Measurements from ENCODE around the gene MOGAT2.
A peak's percentile ranks its signal among the peaks of the same experiment; 100 is the strongest.

MOGAT2 gene

DNA sequence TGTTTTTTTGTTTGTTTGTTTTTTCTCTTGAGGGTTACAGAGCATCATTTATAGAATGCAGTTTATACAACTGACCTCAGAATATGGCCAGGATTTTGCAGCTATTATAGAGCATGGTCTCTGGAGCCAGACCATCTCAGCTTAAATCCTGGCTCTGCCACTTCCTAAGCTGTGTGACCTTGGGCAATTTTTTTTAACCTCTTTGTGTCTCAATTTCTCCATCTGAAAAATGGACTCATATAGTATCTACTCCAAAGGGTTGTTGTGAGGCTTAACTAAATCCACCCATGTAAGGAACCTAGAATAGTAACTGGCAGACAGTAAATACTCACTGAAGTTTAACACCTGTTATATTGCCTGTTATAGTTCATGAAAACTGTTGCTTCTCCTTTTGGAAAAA lies 42.6 kb downstream of the MOGAT2 start:
- DNase-seq (ENCODE audit: low read depth), result no peak

DNA sequence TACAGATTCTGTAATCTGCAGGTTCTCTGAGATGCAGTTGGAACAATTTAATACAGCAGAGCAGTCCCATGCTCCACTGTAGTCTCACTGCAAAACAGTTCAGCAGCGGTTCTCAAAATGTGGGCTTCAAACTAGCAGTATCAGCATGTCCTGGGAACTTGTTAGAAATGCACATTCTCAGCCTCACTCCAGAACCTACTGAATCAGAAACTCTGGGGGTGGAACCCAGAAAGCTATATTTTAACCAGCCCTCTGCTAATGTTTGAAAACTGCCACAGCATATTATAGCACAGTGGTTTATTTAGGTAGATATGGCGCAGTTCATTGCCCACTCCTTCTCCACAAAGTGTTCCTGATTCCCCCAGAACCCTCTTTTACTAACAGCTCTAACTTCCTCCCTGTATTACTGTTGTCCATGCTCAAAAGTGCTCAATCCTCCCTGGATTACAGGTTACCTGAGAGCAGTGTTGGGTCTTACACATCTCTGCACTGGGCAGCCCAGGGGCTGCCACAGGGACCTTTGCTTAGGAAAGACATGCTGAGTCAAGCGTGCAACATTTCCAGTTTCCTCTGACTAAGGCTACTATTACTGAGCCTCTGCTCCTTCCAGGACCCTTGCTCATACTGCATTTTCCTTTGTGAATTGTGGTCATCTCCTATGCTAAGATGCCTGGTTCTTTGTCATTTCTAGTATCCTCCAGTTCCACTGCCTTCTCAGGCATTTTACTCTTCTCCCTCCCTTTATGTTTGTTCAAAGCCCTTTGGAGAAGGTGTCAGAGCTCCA lies 43.3 kb downstream of the MOGAT2 start:
- no peak for DNase-seq (ENCODE audit: low read depth)

DNA sequence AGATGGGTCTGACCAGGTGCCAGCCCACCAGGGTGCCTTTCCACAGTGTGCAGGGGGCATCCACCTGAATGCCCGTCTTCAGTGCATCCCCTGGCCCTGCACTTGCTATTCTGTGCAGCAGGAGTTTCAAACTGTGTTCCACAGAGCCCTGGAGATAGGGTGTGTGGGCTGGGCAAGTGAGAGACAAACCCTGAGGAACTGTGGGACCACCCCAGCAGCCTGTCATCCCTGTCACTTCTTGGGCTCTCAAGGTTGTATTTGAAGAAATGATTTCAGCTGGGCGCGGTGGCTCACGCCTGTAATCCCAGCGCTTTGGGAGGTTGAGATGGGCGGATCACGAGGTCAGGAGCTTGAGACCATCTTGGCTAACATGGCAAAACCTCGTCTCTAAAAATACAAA lies 44.5 kb downstream of the MOGAT2 start:
- no peak for DNase-seq (ENCODE audit: low read depth)

DNA sequence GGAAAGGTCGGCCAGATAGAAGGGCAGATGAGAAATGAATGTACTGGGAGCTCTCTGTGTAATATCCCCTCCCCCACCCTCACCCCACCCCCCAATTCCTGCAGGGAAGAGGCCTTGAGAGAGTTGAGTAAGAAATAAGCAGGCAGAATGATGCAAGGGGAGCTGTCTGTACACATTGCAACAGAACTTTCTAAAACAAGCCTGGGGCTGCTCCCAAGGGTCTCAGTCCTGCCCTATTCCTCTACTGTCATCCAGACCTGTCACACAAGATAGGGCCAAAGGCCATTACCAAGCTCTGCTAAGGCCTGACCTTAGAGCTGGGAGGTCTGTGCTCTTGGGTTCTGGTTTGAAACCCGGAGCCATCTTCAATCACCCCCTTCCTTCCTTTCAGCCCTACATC lies 45.2 kb downstream of the MOGAT2 start:
- no peak for DNase-seq (ENCODE audit: low read depth)

DNA sequence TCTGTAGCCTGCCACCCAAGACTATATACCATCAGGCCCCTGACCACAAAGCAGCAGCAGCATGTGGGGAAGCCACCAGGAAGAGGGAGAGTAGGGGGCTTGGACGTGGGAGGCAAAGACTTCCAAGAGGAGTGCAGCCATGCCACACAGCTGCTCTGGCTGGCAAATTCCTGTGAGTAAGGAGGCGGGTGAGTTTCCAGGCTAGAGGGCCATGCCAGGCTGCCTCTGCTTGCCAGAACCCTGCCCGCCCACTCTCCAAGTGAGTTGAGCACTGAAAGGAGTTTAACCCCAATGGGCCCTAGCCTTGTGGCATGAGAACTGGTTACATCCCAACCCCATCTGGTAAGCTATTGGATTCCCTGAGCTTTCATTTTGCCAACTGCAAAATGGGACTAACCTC lies 46.2 kb downstream of the MOGAT2 start:
- no peak for DNase-seq (ENCODE audit: low read depth)

DNA sequence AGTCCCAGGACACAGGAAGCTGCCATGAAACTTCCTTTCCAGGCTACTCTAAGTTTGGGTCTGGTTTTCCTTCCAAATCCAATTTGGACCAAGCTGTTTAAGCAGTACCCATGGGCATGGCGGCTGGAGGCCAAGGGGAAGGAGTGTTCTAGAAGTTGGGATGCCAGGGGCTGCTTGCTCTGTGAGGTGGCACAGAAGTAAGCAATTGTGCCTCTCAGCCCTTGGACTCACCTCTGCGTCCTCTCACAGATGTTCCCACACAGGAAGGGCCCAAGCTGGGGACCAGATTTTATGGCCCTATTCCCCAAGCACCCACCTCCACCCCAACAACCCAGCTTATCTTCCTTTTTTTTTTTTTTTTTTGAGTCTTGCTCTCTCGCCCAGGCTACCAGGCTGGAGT lies 47.5 kb downstream of the MOGAT2 start:
- no peak for DNase-seq (ENCODE audit: low read depth)

DNA sequence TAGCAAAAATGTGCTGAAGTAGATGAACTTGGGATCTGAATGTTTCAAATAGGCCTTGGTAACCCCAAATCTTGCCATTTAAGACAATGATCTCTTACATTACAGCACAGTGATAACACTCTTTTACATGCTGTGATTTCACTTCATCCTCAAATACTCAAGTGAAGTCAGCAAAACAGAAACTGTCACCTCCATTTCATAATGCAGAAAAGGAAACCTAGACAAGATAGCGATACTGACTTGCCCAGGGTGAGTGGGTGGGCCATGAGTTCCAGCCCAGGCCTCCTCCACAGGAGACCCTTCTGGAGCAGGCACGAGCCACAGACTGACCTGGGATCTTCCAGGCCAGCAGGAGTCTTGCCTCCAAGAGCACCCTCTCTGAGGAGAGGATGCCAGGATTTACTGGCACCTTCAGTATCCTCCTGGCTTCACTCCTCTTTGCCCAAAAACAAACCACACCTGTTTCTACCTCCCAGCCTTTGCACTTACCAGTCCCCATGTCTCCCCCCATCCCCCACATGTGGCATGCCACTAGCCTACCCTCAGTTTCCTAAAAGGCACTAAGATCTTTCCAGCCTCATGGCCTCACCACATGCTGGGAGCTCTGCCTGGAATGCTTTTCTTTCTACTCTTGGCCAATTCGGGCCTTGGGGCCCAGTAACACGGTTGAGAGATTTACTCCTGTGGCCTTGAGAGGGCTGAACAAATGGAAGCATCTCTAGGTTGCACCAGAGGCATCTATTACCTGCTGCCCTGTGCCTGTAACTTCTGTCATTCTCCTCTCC lies 49.0 kb downstream of the MOGAT2 start:
- DNase-seq (ENCODE audit: low read depth), result no peak

DNA sequence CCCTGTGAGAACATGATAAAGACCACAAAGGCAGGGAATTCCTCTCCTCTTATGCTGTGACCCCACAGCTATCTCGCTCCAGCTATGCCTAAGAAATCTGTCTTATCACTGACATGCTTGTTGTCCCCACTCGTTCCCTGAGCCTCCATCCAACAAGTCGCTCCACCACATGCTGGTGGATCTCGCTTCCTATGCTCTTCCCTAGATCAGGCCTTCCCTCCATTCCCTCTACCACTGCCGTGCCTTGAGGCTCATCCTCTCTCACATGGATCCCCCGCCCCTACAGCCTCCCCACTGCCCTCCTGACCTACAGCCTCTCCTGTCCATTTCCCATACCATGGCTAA lies 49.6 kb downstream of the MOGAT2 start:
- DNase-seq (ENCODE audit: low read depth), result no peak

DNA sequence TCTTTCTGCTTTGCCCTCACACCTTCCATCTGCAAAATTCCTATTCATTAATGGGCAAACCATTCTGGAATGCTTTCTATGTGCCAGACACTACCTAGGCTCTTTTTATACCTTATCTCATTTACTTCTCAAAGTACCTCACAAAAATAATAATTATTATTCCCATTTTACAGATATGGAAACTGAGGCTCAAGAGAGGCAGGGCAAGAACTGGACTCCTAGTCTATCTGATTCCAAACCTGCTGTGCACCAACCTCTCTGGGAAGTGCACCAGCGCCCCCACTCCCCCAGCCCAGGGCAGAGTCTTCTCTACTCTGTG lies 50.1 kb downstream of the MOGAT2 start:
- no peak for DNase-seq (ENCODE audit: low read depth)

DNA sequence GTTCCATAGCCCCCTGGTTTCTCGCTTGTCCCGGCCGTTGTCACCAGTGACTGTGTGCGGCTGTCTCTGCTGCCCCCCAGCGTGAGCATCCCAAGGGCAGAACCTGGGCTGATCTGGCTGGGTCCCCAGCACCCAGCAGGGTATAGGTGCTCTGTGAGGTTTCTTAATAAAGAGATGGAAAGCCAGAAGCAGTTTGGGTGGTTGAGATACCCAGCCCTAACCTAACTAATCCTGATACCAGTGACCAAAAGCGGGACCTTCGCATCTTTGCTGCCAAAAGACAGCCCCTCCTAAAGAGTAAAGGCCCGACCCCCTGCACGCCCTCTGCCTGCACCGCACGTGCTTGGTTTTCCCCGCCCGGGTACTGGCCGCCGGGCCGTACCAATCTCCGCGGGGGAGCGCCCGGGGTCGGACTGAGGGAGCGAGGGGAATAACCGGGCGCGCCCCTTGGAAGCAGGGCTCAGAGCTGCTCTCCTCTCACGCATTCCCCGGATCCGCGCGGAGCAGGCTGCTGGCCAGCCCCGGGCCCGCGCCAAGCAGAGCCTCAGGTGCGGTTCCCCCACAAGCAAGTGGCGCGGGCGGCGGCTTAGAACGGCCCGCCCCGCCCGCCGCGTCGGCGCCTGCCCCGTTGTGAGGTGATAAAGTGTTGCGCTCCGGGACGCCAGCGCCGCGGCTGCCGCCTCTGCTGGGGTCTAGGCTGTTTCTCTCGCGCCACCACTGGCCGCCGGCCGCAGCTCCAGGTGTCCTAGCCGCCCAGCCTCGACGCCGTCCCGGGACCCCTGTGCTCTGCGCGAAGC lies 50.7 kb downstream of the MOGAT2 start, which contains the start of gene DGAT2:
TSS of gene DGAT2 (plus strand) at position 667 of the 797 bp plus-strand sequence. CDS start 214 bp downstream, outside the sequence.
- DNase-seq (ENCODE audit: low read depth), result peak; percentile 37

DNA sequence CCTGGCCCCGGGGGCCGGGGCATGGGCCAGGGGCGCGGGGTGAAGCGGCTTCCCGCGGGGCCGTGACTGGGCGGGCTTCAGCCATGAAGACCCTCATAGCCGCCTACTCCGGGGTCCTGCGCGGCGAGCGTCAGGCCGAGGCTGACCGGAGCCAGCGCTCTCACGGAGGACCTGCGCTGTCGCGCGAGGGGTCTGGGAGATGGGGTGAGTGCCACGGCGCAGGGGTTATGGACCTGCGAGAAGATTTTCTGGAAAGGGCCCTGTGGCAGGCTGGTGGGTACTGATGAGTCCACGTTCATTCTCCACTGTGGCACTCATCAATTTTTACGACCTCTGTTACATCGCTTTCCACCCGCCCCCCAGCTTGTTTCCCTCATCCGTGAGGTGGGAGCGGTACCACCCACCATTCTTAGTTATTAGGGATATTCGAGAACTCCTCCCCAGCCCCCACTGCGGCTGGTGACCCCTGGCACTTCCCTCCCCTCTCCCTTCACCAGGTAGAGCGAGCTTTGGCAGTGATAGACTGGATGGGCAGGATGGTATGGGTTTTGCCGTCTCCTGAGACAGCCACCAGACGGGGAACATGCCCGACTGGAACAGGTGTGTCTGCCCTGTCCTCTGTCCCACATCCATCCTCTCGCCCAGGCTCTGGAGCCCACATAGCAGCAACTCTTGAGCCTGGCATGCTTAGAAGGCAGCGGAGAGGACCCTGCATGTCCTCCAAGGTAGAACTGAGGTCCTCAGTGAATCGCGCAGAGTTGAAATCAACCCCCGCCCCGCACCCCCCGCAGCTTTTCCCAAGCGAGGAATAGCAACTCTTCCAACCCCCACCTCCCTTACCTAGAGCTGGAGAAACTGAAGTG lies 51.5 kb downstream of the MOGAT2 start:
- DNase-seq (ENCODE audit: low read depth), result no peak

DNA sequence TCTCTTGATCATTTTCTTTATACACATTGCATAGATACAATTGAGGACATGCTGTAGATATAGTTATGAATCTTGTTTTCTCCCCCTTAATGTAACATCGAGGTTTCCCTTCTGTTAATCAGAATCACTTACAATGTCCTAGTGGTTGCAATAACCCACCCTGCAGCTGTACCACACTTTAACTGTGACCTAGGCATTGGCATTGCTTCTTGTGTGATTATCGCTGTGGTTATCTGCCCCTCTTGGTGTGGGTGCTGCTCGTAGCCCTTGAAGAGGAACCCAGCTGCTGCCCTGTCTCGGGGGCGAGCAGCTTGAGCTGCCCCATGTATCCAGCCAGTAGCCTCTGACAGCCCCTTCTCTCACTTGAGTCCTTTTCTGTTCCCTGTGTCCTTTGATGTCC lies 52.5 kb downstream of the MOGAT2 start:
- no peak for DNase-seq (ENCODE audit: low read depth)

DNA sequence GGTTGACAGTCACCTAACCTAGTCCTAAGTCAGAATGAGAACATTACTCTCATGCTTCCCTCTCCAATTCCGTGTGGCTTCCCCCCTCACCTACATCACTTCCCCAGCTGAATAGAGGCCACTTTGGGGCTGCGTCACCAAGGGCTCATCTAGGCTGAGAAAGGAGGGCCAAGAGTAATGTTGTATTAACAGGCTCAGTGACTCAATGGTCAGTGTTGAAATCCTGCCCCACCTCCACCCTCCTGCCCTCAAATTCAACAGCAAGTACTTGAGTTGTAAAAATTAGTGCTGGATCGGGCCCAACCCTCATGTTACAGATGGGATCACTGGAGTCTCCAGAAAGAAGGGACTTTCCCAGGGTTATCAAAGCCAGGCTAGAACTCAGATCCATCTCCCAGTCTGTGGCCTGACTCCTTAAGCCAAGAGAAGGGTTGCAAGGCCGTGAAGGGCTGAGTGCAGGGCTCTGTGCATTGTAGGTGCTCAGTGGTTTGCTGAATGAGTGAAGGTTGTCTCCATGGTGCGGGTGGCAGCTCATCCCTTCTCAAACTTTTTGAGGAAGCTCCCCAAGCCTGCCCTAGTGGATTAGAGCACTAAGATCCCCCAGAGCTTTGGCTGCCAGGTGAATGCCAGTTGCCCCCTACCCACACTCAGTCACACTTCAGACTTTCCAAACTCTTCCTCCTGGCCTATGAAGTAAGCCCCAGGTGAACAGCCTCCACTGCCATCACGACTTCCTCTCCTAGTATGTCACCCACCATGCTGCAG lies 54.2 kb downstream of the MOGAT2 start:
- no peak for DNase-seq (ENCODE audit: low read depth)

DNA sequence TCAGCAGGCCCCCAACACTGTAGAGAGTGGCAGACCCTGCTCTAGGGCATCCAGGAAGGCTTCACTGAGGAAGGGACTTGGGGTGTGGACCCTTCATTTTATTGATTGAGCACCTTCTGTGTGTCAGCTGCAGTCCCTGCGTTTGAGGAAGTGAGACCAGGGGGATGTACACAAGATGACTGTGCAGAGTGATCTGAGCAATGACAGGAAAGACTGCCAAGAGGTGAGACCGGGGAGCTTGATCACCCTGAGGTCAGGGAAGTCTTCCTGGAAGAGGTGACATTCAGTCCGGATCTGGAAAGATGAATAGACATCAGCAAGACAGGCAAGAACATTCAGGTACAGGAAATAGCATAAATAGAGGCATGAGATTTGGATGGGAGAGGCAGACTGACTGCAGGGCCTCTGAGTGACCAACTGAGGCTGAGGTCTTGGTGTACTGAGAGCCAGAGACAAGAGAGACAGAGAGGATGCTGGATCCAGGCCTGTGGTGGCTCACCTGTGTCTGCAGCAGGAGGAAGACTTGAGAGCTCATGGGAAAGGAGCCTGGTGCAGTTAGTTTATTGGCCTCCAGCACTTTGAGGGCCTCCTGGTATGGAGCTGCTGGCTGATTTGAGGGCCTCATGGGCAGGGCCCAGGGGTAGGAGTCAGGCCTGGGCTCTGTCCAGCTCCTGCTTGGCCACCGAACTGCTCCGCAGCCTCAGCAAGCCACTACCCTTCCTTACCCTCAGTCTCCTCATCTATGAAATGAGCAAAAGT lies 56.1 kb downstream of the MOGAT2 start:
- no peak for DNase-seq (ENCODE audit: low read depth)

DNA sequence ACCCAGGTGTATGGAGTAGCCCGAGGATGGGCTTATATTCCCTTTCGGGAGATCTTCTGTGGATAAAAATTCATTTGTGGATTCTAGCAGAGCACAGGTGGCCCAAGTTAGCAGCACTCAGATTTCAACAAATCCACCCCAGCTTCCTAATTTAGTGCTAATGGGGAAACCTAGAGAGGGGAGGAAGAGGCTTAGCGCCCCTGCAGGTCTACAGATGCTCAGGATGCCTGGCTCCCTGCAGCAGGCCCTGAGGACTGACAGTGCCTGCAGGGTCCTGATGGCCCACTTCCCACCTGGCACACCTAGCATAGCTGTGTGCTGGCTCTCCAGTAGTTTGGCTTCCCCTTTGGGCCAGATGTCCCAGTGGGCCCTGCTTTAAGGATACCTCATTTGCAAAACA lies 57.4 kb downstream of the MOGAT2 start:
- no peak for DNase-seq (ENCODE audit: low read depth)

DNA sequence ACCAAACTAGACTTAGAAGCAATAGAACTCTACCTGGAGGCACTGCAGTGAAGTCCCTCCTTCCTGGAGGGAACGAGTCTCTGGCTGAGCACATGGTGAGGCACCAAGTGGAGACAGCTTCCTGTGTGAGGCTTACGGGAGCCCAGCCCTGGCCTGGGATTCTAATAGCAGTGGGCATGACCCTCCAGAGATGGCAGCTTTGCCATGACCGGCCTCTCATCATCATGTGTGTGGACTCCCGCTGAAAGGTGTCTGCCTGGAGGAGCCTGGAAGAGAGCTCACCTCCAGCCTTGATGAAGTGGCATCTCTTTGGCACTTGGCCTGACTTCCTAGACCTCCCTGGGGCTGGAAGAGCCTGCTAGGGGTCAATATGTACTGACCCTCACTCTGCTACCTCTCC lies 58.9 kb downstream of the MOGAT2 start:
- DNase-seq (ENCODE audit: low read depth), result no peak

DNA sequence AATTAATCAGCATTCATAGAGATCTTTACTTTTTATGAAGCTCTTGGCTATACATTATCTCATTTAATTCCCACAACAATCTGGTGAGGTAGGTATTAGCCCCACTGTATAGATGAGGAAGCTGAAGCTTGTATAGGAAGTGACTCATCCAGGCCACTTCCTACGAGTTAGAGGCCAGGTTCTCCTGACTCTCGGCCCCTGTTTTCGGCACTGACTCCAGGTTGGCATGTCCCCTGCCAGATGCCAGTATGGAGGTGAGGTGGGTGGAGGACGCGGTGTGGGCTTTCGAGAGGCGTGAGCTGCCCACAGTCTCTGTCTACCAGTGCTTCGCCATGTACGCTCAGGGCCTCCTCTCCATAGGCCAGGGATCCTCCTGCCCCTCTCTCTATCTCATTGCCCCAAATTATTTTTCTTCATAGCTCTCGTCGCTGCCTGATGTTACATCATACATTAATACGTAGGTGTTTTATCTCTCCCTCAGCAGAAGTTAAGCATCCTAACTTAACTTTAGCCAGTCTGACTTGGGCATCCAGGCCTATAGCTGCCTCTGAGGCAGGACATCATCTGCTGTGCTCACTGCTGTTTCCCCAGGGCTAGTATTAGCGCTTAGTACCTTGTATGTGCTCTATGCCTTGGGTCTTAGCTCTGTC lies 59.9 kb downstream of the MOGAT2 start:
- DNase-seq (ENCODE audit: low read depth), result no peak

DNA sequence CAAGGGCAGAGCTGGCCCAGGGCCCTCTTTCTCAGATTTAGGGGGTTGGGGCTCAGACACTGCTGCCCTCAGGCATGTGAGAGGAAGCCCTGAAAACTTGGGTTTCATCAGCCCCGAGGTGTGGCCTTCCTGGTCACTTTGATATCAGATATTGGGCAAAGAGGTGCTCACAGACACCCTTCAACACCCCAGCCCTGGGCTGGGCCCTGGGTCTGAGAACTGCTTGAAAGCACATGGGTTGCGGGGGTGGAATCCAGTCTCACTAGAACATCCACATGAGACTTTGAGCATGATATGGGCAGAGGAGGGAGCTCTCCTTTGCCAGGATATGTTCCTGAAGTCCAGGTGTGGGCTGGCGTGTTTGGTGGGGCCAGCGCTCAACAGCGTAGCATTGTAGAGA lies 61.3 kb downstream of the MOGAT2 start:
- no peak for DNase-seq (ENCODE audit: low read depth)

DNA sequence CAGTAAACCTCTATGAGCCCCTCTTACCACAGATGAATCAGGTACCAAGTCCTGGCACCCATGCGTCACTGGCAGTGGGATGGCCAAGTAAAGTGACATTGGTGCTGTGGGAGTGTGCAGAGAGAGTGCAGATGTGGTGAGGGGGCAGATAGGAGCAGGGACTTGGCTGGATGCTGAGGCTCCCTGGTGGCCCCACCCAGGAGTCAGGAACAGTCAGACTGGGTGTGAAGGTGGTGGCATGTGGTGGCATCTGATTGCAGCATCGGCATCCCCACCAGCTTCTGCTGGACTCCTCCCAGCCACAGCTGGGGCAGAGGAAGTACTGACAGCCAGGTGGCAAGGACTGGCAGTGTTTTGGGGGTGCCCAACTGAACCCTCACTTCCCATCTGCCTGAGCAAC lies 62.3 kb downstream of the MOGAT2 start:
- no peak for DNase-seq (ENCODE audit: low read depth)

DNA sequence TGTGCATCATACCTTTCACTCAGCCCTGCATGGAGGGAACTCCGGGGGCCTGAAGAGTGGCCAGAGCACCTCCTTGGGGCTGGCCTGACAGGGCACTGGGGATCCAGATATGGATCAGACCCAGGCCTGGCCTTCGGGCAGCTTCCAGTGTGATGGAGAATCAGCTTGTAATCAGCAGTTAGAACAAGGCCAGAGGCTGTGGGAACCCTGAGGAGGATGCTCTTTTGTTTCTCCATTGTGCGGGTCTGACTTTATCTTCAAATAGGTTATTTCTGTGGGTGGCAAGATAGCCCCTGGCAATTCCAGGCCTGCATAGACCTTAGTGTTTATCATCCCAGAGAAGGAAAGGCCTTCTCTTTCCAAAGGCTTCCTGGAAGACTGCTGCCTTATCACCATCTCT lies 63.2 kb downstream of the MOGAT2 start:
- no peak for DNase-seq (ENCODE audit: low read depth)
